ENCODE data around the gene UPB1. TPM values are rescaled to one million over a fixed set of nuclear protein-coding genes. Genes with fewer than 3 reads are reported as not detected.

Gene UPB1
- total RNA-seq, 1 experiment from 2014 or later: not detected

DNA sequence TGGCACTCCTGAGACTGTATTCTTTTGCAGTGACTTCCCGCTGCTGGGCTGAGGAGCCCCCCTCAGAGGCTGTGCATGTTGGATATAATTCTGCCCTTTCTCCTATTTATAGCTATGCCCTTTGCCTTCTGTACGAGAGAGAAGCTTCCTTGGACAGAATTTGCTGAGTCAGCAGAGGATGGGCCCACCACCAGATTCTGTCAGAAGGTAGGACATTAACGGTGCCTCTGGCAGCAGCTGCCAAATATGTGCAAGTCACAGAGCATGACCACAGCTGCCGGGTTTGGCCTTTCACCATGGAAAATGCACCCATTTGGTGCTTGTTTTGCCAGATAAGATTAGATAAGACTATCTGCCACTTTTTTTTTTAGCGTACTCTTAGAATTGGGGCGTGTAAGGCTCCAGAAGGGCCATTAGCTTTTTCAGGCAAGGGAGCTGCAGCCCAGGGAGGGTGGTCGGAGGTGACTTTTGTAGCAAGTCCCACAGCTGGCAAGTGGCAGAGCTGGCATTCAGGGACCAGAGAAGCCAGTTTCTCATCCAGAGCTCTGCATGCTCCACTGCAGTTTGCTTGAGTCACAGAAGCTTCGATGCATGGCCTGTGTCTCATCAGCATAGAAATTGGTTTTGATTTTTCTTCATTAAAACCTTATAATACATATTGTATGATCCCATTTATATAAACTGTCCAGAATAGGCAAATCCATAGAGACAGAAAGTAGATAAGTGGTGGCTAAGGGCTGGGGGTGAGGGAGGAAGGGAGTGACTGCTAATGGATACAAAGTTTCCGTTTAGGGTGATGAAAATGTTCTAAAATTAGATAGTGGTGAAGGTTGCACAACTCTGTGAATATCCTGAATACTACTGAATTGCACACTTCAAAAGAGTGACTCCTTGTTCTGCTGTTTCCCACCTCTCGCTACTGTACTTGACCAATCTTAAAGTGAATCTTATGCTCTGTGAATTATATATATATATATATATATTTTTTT lies 15.8 kb downstream of the UPB1 start:
- intact Hi-C loops (cut with micrococcal nuclease): no loop called here
- CTCF ChIA-PET: interaction anchor here (0.6 to 2.3 kb wide), 4 partner anchors 10 to 660 kb away, joined by 3 to 7 read pairs (median 4); no protein-coding TSS in a partner anchor
- POLR2A ChIA-PET: interaction anchor here (0.7 to 1.3 kb wide), 2 partner anchors 24 to 148 kb away, joined by 3 read pairs; no protein-coding TSS in a partner anchor
- no peaks in the 10 kb centered on the region for H3K36me3 Mint-ChIP-seq (ENCODE audit: insufficient read depth, unreplicated experiment)
- TF ChIP-seq, protein P1, sequence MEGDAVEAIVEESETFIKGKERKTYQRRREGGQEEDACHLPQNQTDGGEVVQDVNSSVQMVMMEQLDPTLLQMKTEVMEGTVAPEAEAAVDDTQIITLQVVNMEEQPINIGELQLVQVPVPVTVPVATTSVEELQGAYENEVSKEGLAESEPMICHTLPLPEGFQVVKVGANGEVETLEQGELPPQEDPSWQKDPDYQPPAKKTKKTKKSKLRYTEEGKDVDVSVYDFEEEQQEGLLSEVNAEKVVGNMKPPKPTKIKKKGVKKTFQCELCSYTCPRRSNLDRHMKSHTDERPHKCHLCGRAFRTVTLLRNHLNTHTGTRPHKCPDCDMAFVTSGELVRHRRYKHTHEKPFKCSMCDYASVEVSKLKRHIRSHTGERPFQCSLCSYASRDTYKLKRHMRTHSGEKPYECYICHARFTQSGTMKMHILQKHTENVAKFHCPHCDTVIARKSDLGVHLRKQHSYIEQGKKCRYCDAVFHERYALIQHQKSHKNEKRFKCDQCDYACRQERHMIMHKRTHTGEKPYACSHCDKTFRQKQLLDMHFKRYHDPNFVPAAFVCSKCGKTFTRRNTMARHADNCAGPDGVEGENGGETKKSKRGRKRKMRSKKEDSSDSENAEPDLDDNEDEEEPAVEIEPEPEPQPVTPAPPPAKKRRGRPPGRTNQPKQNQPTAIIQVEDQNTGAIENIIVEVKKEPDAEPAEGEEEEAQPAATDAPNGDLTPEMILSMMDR (IDR thresholded peaks at IDR 0.05; ENCODE audit: unreplicated experiment): no peak
- H3K27me3 Mint-ChIP-seq (ENCODE audit: insufficient read depth, unreplicated experiment): peaks cover 22% of the 10 kb centered on the region
- H3K9me3 Mint-ChIP-seq (ENCODE audit: unreplicated experiment): no peaks in the 10 kb centered on the region
- H3K4me1 Mint-ChIP-seq (ENCODE audit: insufficient read depth, unreplicated experiment): peaks cover 13% of the 10 kb centered on the region
- no peak overlapping the region for H3K27ac Mint-ChIP-seq (ENCODE audit: low read depth, unreplicated experiment)
- BruUV-seq (replicated peaks): no TSS peak
- no peak overlapping the region for H3K4me3 Mint-ChIP-seq (ENCODE audit: unreplicated experiment)
- DNase-seq (ENCODE audit: unreplicated experiment): peak; percentile 64

- H3K27me3 Mint-ChIP-seq (ENCODE audit: insufficient read depth, unreplicated experiment): peaks cover 22% of the 10 kb centered on the region
- BruUV-seq (replicated peaks): no TSS peak
- H3K9me3 Mint-ChIP-seq (ENCODE audit: unreplicated experiment): no peaks in the 10 kb centered on the region
- intact Hi-C loops (cut with micrococcal nuclease): no loop called here
- H3K4me3 Mint-ChIP-seq (ENCODE audit: unreplicated experiment): no peak overlapping the region
- TF ChIP-seq, protein P1 (IDR thresholded peaks at IDR 0.05; ENCODE audit: unreplicated experiment): no peak
- no peak overlapping the region for H3K27ac Mint-ChIP-seq (ENCODE audit: low read depth, unreplicated experiment)
- CTCF ChIA-PET: interaction anchor here (0.6 to 2.3 kb wide), 2 partner anchors 10 to 188 kb away, joined by 3 to 6 read pairs; no protein-coding TSS in a partner anchor
- no peaks in the 10 kb centered on the region for H3K36me3 Mint-ChIP-seq (ENCODE audit: insufficient read depth, unreplicated experiment)
- H3K4me1 Mint-ChIP-seq (ENCODE audit: insufficient read depth, unreplicated experiment): peaks cover 9% of the 10 kb centered on the region
- POLR2A ChIA-PET: no interaction called here
- no peak for DNase-seq (ENCODE audit: unreplicated experiment)
Observed at GRCh38 chr22:24512043-24512442, 16.9 kb downstream of the UPB1 start.

DNA sequence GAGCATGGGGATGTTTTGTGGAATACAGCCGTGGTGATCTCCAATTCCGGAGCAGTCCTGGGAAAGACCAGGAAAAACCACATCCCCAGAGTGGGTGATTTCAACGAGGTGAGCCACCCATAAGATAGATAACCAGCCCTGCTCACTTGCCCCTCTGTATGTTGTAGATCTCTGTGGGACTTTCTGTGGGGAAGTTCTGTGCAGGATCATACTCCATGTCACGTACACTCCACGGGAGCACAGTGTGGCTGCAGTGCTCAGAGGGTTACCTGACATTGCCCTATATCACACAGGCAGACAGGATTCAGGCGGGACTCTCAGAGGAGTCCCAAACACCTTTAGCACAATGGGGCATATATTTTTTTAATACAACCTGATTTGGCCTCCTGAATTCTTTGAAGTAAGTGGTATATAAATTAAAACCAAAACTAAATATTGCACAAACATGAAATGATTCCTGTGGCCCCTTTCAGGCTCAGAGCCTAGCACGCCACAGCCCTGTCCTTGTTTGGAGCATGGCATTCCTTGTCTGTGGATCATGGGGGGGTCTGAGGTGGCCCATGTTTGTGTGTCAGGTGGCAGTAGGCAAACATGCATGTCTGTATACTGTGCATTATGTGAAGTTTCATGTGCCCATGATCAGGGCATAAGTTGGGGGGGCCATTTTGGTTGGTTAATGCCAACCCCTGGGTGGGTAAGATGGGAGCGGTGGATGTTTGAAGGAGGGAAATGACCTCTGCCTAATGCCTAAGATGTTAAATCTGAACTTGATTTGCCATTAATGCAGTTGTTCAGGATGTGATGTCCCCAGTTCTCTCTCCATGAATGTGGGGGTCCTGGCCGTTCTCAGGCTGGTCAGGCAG lies 18.5 kb downstream of the UPB1 start:
- POLR2A ChIA-PET: no interaction called here
- Mint-ChIP-seq H3K9me3 (ENCODE audit: unreplicated experiment) (no peaks in the 10 kb centered on the region), H3K4me3 (ENCODE audit: unreplicated experiment) (no peak overlapping the region), H3K4me1 (ENCODE audit: insufficient read depth, unreplicated experiment) (peaks cover 5% of the 10 kb centered on the region), H3K27me3 (ENCODE audit: insufficient read depth, unreplicated experiment) (peaks cover 37% of the 10 kb centered on the region), H3K27ac (ENCODE audit: low read depth, unreplicated experiment) (no peak overlapping the region), H3K36me3 (ENCODE audit: insufficient read depth, unreplicated experiment) (no peaks in the 10 kb centered on the region)
- CTCF ChIA-PET: interaction anchor here (1.0 kb wide), 1 partner anchor 12 kb away, joined by 5 read pairs; no protein-coding TSS in a partner anchor
- TF ChIP-seq, protein P1 (IDR thresholded peaks at IDR 0.05; ENCODE audit: unreplicated experiment): no peak
- DNase-seq (ENCODE audit: unreplicated experiment): no peak
- intact Hi-C loops (cut with micrococcal nuclease): no loop called here
- no TSS peak for BruUV-seq (replicated peaks)
